ENCODE data around the gene ZNF655. TPM values are rescaled to one million over a fixed set of nuclear protein-coding genes. Genes with fewer than 3 reads are reported as not detected.
"Not testable (repeated sequence)": the region's sequence is repeated elsewhere in the genome, so short reads cannot be mapped to it uniquely, and the experiment has no call there.

Gene ZNF655
- total RNA-seq, 1 experiment from 2014 or later, result 54.9 TPM

DNA sequence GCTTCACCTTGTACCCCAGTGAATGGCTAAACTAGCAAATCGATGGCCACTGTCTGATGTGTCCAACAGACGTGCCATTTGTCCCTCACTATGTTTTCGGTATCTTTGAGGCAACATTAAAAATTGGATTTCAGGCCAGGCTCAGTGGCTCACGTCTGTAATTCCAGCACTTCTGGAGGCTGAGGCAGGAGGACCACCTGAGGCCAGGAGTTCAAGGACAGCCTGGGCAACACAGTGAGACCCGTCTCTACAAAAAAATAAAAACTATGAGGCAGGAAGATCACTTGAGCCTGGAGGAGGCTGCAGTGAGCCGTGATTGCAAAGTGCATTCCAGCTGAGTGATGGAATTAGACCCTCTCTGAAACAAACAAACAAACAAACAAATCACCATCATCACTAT lies 14.5 kb upstream of the ZNF655 start:
- no peak overlapping the region for H3K4me3 ChIP-seq (ENCODE audit: low read depth in 2 of 2, low read length in 2 of 2)
- no peaks in the 10 kb centered on the region for H3K36me3 ChIP-seq (ENCODE audit: control insufficient read depth, insufficient read depth, low read length)
- TF ChIP-seq SIN3A (IDR thresholded peaks at IDR 0.05; ENCODE audit: borderline replicate concordance, insufficient read depth, low read depth, low read length), result no peak
- TF ChIP-seq, protein P1, sequence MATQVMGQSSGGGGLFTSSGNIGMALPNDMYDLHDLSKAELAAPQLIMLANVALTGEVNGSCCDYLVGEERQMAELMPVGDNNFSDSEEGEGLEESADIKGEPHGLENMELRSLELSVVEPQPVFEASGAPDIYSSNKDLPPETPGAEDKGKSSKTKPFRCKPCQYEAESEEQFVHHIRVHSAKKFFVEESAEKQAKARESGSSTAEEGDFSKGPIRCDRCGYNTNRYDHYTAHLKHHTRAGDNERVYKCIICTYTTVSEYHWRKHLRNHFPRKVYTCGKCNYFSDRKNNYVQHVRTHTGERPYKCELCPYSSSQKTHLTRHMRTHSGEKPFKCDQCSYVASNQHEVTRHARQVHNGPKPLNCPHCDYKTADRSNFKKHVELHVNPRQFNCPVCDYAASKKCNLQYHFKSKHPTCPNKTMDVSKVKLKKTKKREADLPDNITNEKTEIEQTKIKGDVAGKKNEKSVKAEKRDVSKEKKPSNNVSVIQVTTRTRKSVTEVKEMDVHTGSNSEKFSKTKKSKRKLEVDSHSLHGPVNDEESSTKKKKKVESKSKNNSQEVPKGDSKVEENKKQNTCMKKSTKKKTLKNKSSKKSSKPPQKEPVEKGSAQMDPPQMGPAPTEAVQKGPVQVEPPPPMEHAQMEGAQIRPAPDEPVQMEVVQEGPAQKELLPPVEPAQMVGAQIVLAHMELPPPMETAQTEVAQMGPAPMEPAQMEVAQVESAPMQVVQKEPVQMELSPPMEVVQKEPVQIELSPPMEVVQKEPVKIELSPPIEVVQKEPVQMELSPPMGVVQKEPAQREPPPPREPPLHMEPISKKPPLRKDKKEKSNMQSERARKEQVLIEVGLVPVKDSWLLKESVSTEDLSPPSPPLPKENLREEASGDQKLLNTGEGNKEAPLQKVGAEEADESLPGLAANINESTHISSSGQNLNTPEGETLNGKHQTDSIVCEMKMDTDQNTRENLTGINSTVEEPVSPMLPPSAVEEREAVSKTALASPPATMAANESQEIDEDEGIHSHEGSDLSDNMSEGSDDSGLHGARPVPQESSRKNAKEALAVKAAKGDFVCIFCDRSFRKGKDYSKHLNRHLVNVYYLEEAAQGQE (IDR thresholded peaks at IDR 0.05; ENCODE audit: insufficient read depth in 1 of 2, low read depth in 2 of 2, low read length in 1 of 2), result no peak
- no peak for TF ChIP-seq POLR2AphosphoS5 (IDR thresholded peaks at IDR 0.05; ENCODE audit: low read depth, low read length)
- no peak for TF ChIP-seq TCF7L2 (IDR thresholded peaks at IDR 0.05; ENCODE audit: low read depth, low read length)
- TF ChIP-seq, protein P2, sequence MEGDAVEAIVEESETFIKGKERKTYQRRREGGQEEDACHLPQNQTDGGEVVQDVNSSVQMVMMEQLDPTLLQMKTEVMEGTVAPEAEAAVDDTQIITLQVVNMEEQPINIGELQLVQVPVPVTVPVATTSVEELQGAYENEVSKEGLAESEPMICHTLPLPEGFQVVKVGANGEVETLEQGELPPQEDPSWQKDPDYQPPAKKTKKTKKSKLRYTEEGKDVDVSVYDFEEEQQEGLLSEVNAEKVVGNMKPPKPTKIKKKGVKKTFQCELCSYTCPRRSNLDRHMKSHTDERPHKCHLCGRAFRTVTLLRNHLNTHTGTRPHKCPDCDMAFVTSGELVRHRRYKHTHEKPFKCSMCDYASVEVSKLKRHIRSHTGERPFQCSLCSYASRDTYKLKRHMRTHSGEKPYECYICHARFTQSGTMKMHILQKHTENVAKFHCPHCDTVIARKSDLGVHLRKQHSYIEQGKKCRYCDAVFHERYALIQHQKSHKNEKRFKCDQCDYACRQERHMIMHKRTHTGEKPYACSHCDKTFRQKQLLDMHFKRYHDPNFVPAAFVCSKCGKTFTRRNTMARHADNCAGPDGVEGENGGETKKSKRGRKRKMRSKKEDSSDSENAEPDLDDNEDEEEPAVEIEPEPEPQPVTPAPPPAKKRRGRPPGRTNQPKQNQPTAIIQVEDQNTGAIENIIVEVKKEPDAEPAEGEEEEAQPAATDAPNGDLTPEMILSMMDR (IDR thresholded peaks at IDR 0.05), result no peak
- H3K4me1 ChIP-seq (ENCODE audit: control insufficient read depth, insufficient read depth, low read length), result no peaks in the 10 kb centered on the region
- ATAC-seq, result no peak
- no peak overlapping the region for H3K27ac ChIP-seq (ENCODE audit: low read length)
- H3K9me3 ChIP-seq (ENCODE audit: control insufficient read depth, insufficient read depth, low read depth, low read length), result peaks cover 21% of the 10 kb centered on the region; the same call in 1 of the 2 replicates
- no TSS peak for BruUV-seq (replicated peaks)
- ChIA-PET CTCF (no interaction called here), POLR2A (no interaction called here)
- no peak for DNase-seq (ENCODE audit: low read depth, low spot score)
- intact Hi-C loops (cut with micrococcal nuclease; ENCODE audit: unreplicated experiment) (no loop called here), in situ Hi-C loops (cut with HindIII; ENCODE audit: low pct_unique_long_range_greater_than_20kb, low sequenced_read_pairs) (no loop called here)
- no peaks in the 10 kb centered on the region for H3K27me3 ChIP-seq (ENCODE audit: control insufficient read depth, insufficient read depth, low read length)

DNA sequence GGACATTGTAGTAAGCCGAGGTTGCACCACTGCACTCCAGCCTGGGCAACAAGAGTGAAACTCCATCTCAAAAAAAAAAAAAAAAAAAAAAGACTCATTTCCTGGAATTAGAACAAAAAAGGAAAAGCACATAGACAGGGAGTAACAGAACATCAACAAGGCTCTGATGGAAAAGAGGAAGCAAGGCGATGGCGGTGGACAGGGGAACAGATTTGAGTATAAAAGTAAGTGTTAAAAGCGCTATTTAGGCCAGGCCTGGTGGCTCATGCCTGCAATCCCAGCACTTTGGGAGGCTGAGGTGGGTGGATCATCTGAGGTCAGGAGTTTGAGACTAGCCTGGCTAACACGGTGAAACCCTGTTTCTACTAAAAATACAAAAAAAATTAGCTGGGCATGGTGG lies 13.1 kb upstream of the ZNF655 start:
- in situ Hi-C loops (cut with HindIII; ENCODE audit: low pct_unique_long_range_greater_than_20kb, low sequenced_read_pairs); DNase-seq (ENCODE audit: low read depth, low spot score); CTCF ChIA-PET; H3K4me1 ChIP-seq (ENCODE audit: control insufficient read depth, insufficient read depth, low read length); H3K36me3 ChIP-seq (ENCODE audit: control insufficient read depth, insufficient read depth, low read length); H3K27ac ChIP-seq (ENCODE audit: low read length); BruUV-seq (replicated peaks); ATAC-seq; H3K4me3 ChIP-seq (ENCODE audit: low read depth in 2 of 2, low read length in 2 of 2); POLR2A ChIA-PET; H3K27me3 ChIP-seq (ENCODE audit: control insufficient read depth, insufficient read depth, low read length); intact Hi-C loops (cut with micrococcal nuclease; ENCODE audit: unreplicated experiment): not testable (repeated sequence)
- peaks cover 21% of the 10 kb centered on the region; the same call in 1 of the 2 replicates for H3K9me3 ChIP-seq (ENCODE audit: control insufficient read depth, insufficient read depth, low read depth, low read length)

DNA sequence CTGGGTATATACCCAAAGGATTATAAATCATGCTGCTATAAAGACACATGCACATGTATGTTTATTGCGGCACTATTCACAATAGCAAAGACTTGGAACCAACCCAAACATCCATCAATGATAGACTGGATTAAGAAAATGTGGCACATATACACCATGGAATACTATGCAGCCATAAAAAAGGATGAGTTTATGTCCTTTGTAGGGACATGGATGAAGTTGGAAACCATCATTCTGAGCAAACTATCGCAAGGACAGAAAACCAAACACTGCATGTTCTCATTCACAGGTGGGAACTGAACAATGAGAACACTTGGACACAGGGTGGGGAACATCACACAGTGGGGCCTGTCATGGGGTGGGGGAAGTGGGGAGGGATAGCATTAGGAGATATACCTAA lies 8.9 kb upstream of the ZNF655 start:
- in situ Hi-C loops (cut with HindIII; ENCODE audit: low pct_unique_long_range_greater_than_20kb, low sequenced_read_pairs); BruUV-seq (replicated peaks); ATAC-seq; H3K27ac ChIP-seq (ENCODE audit: low read length); H3K36me3 ChIP-seq (ENCODE audit: control insufficient read depth, insufficient read depth, low read length); H3K27me3 ChIP-seq (ENCODE audit: control insufficient read depth, insufficient read depth, low read length); H3K4me3 ChIP-seq (ENCODE audit: low read depth in 2 of 2, low read length in 2 of 2); H3K4me1 ChIP-seq (ENCODE audit: control insufficient read depth, insufficient read depth, low read length); DNase-seq (ENCODE audit: low read depth, low spot score); POLR2A ChIA-PET; CTCF ChIA-PET; intact Hi-C loops (cut with micrococcal nuclease; ENCODE audit: unreplicated experiment): not testable (repeated sequence)
- H3K9me3 ChIP-seq (ENCODE audit: control insufficient read depth, insufficient read depth, low read depth, low read length), result peaks cover 16% of the 10 kb centered on the region; the same call in 1 of the 2 replicates

Measured in Panc1 (cell line).